ENCODE data around the gene GDPD1. TPM values are rescaled to one million over a fixed set of nuclear protein-coding genes. Genes with fewer than 3 reads are reported as not detected.

The GDPD1 gene
- polyA plus RNA-seq, 1 donor from 2014 or later = 40.1 TPM

- TF ChIP-seq EP300 (conservative IDR thresholded peaks at IDR 0.05; ENCODE audit: poor library complexity, severe bottlenecking) (no peak), REST (IDR thresholded peaks at IDR 0.05; ENCODE audit: borderline replicate concordance) (no peak), SMC3 (conservative IDR thresholded peaks at IDR 0.05; ENCODE audit: poor library complexity) (no peak), CTCF (IDR thresholded peaks at IDR 0.05; ENCODE audit: poor library complexity, severe bottlenecking) (no peak), MXI1 (conservative IDR thresholded peaks at IDR 0.05; ENCODE audit: poor library complexity, severe bottlenecking) (no peak)
- no peaks in the 10 kb centered on the region for H4K20me1 ChIP-seq (ENCODE audit: insufficient read depth)
- H2AFZ ChIP-seq (ENCODE audit: low read depth, low read length) = no peak overlapping the region
- H3K36me3 ChIP-seq (ENCODE audit: insufficient read depth, low read length) = no peaks in the 10 kb centered on the region
- no peaks in the 10 kb centered on the region for H3K9me3 ChIP-seq (ENCODE audit: low read length)
- no peaks in the 10 kb centered on the region for H3F3A ChIP-seq (ENCODE audit: insufficient read depth, low read length, poor library complexity, severe bottlenecking)
- no peak overlapping the region for H3K4me3 ChIP-seq (ENCODE audit: low read length)
- H3K27ac ChIP-seq (ENCODE audit: low read length) = no peak overlapping the region
- no peaks in the 10 kb centered on the region for H3K79me2 ChIP-seq (replicated peaks; ENCODE audit: insufficient read depth, low read length)
- no peak overlapping the region for H3K9ac ChIP-seq (ENCODE audit: low read length)
- no peaks in the 10 kb centered on the region for H3K9me2 ChIP-seq (ENCODE audit: insufficient read depth, low read length)
- no peaks in the 10 kb centered on the region for H3K27me3 ChIP-seq (ENCODE audit: insufficient read depth, low read depth, low read length)
- no peak overlapping the region for H3K4me2 ChIP-seq (ENCODE audit: low read length)
These were observed 29.5 kb upstream of the GDPD1 start for GRCh38 chr17:59190806-59191205.

GRCh38 chr17:59193336-59193862 is 26.9 kb upstream of the GDPD1 start:
- no peak for TF ChIP-seq POLR2AphosphoS5 (IDR thresholded peaks at IDR 0.05)
- TF ChIP-seq CTCF (IDR thresholded peaks at IDR 0.05; ENCODE audit: poor library complexity, severe bottlenecking) = no peak
- TF ChIP-seq SMC3 (conservative IDR thresholded peaks at IDR 0.05; ENCODE audit: poor library complexity) = no peak
- no peak for TF ChIP-seq TAF1 (IDR thresholded peaks at IDR 0.05; ENCODE audit: low read depth)
- no peak for TF ChIP-seq REST (IDR thresholded peaks at IDR 0.05; ENCODE audit: borderline replicate concordance)
- H3K4me2 ChIP-seq (ENCODE audit: low read length) = no peak overlapping the region
- H3K27ac ChIP-seq (ENCODE audit: low read length) = no peak overlapping the region
- H4K20me1 ChIP-seq (ENCODE audit: insufficient read depth) = no peaks in the 10 kb centered on the region
- no peaks in the 10 kb centered on the region for H3K9me3 ChIP-seq (ENCODE audit: low read length)
- H3K36me3 ChIP-seq (ENCODE audit: insufficient read depth, low read length) = no peaks in the 10 kb centered on the region
- H3K79me2 ChIP-seq (replicated peaks; ENCODE audit: insufficient read depth, low read length) = no peaks in the 10 kb centered on the region
- H3K9ac ChIP-seq (ENCODE audit: low read length) = no peak overlapping the region
- no peak overlapping the region for H3K4me3 ChIP-seq (ENCODE audit: low read length)
- no peak overlapping the region for H2AFZ ChIP-seq (ENCODE audit: low read depth, low read length)
- no peaks in the 10 kb centered on the region for H3F3A ChIP-seq (ENCODE audit: insufficient read depth, low read length, poor library complexity, severe bottlenecking)
- no peaks in the 10 kb centered on the region for H3K27me3 ChIP-seq (ENCODE audit: insufficient read depth, low read depth, low read length)
- H3K9me2 ChIP-seq (ENCODE audit: insufficient read depth, low read length) = no peaks in the 10 kb centered on the region

Data from neural cell (in vitro differentiated cells).